Right ventricle myocardium inferior (tissue), 1 donor: ENCODE data around the gene CPSF7. TPM values are rescaled to one million over a fixed set of nuclear protein-coding genes. Genes with fewer than 3 reads are reported as not detected.
"Not testable (repeated sequence)": the region's sequence is repeated elsewhere in the genome, so short reads cannot be mapped to it uniquely, and the experiment has no call there.

ENCODE experiments used
- ATAC-seq: fragments of 200-7000 bp; cut with Tn5 transposase; one replicate; pipeline ENCODE4 v1.9.1; 2020; ENCODE audit warnings: mild to moderate bottlenecking, moderate library complexity
- DNase-seq: peaks from one replicate; pipeline ENCODE4 v3.0.0; 2021; ENCODE audit errors: missing footprints
- intact Hi-C: fragments of 100-400 bp; cut with DNase I; formaldehyde crosslinking; loops from one replicate; pipeline ENCODE4 v1.11.0; 2022
- total RNA-seq: library from RNA; stranded (reverse); fragmentation: NEBNext Ultra II Directional; extraction: Animal tissue kit (Norgen Biotek cat#: 25700); gene quantifications from one replicate; pipeline ENCODE4 v1.2.1, GENCODE V29; 2021
- donor health status: DM: no; HTN: yes; CAD: no; lungs with severe emphysema.

The CPSF7 gene
- total RNA-seq, 1 donor from 2014 or later, result 36.5 TPM

DNA sequence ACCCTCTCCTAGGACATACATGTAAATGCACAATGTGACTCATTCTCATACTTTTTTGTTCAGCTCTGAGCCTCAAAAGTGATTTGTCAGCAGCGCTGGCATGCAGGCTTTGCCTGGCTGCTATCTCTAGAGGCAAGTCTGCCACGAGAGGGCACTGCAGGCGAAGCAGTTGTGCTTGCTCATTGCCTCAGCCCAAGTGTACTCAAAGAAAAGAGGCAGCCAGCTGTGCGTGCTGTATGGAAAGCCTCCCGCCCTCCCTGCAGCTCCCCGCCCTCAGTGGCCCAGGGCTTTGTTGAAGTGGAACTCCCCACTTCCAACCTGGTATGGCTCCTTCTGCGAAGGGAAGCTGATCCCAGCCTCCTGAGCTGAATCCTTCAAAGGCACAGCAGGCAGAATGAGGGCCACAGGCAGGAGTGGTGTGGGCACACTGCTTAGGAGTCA lies 16.5 kb upstream of the CPSF7 start:
- ATAC-seq, result peak; percentile 86
- intact Hi-C loops, result loop anchor here (2.0 kb wide), 2 partner anchors 71 to 135 kb away; partner anchors contain the start of gene SYT7
- peak; percentile 94 for DNase-seq

DNA sequence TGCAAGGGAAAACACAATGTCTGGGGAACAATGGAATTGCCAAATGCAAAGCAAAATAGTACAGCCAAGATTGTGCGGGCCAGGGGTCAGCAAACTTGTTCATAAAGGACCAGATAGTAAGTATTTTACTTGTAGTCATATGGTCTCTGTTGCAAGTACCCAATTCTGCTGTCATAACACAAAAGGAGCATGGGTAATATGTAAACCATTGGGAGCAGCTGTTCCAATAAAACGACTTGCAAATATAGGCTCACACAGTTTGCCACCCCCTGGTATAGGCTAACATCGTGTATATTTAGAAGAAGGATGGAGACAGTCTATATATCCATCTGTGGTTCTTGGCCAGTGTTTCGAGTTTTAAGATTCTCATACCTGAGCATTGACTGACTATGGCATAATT lies 15.7 kb upstream of the CPSF7 start:
- ATAC-seq, result no peak
- intact Hi-C loops, result no loop called here
- DNase-seq, result no peak

DNA sequence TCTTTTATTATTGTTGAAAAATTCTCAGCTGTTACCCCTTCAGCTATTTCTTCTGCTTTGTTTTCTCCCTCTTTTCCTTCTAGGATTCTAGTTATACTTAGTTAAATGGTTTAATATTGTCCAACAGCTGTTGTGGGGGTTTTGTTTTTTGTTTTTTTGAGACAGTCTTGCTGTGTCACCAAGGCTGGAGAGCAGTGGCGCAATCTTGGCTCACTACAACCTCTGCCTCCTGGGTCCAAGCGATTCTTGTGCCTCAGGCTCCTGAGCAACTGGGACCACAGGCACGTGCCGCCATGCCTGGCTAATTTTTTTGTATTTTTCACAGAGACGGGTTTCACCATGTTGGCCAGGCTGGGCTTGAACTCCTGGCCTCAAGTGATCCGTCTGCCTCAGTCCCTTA lies 12.8 kb upstream of the CPSF7 start:
- ATAC-seq (no peak), DNase-seq (no peak)
- intact Hi-C loops, result no loop called here

DNA sequence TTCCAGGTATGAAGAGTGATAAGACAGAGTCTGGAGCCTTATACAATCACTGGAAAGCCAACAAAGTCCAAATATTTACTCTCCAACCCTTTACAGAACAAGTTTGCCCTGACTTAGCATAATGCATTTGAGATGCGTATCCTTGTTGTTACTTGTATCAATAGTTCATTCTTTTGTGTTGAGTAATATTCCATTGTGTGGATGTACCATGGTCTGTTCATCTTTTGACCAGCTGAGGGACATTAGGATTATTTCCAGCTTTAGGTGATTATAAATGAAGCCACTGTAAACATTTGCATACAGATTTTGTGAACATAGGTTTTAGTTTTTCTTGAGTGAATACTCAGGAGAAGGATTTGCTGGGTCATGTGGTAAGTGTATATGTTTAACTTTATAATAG lies 9.8 kb upstream of the CPSF7 start:
- no peak for DNase-seq
- intact Hi-C loops, result no loop called here
- ATAC-seq, result no peak

DNA sequence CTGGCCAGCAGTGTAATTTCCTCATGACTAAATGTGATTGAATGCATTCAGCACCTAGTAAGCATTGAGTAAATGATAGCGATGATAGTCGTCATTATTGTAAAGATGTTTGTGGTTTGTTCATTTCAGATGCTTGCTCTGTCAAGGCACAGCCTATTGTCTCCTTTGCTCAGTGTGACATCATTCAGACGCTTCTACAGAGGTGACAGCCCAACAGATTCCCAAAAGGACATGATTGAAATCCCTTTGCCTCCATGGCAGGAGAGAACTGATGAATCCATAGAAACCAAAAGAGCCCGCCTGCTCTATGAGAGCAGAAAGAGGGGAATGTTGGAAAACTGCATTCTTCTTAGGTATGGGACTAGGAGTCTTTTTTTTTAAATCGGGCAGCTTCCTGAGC lies 7.7 kb upstream of the CPSF7 start:
- DNase-seq (no peak), ATAC-seq (no peak)
- intact Hi-C loops, result no loop called here

DNA sequence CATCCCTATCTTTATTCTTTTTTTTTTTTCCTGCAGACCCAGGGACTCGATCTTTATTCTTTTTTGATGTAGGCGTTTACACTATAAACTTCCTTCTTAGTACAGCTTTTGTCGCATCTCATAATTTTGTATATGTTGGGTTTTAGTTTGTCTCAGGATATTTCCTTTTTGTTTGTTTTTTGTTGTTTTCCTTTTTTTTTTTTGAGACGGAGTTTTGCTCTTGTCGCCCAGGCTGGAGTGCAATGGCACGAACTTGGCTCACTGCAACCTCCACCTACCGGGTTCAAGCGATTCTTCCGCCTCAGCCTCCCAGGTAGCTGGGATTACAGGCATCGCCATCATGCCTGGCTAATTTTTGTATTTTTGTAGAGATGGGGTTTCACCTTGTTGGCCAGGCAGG lies 1.1 kb upstream of the CPSF7 start:
- intact Hi-C loops, result loop anchor here (5.0 kb wide), 1 partner anchor 99 kb away; the partner anchor contains the start of genes DDB1 and TKFC
- DNase-seq, ATAC-seq: not testable (repeated sequence)

DNA sequence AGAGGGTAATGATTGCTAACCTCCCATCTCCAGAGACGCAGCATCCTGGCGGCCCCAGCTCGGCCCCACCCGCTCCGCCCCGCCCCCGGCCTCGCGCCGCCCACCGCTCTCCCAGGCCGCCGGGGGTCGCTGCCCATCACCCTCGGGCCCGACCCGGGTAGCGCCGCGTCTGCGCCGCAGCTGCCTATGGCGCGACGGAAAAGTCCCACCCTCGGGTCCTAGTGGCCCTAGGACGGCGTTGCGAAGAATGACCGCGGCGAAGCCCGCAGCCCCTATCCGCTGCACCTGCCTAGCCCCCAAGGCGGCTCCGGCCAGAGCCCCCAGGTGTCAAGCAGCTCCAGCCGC lies 457 bp downstream of the CPSF7 start:
- peak; percentile 76 for DNase-seq
- peak; percentile 70 for ATAC-seq
- intact Hi-C loops, result no loop called here

DNA sequence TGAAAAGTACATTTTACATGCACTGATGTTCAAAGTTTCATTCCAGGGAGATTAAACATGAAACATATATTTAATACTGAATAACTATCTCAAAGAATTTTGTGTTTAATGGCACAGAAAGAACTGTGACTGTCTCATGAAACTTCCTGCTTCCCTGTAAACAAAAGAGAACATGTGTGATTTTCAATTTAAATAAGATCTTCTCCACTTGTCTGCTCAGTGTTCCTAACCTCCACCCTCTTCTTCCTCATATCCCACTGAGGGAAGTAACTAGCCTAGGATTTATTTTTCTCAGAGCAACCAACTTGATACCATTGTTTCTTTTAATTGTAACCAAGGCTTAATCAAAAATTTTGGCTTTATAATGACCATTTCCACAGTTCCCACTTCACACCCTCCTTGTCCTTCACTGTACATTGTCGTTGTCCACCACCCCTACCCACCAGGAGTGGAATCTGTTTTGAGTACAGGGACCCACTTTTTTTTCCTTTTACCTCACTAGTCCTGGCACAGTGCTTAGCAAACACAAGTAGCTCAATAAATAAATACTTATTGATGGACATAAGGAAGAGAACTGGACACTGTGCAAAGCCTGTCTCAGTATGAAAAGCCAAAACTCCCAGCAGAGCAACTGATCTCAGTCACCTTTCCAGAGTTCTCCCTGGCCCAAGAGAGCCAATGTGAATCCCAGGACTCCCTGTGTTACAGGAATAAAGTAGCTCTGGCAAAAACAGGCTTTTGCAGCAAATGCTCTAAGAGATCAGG lies 4.2 kb downstream of the CPSF7 start:
- intact Hi-C loops, result no loop called here
- no peak for DNase-seq
- ATAC-seq, result no peak

DNA sequence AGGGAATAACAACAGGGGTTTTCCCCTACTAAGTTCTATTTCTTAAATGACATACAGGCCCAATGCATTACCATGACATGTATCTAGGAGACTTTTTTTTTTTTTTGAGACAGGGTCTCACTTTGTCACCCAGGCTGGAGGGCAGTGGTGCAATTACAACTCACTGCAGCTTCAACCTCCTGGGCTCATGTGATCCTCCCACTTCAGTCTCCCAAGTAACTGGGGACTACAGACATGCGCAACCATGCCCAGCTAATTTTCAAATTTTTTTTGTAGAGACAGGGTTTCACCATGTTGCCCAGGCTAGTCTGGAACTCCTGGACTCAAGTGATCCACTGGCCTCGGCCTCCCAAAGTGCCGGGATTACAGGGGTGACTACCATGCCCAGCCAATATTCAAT lies 7.5 kb downstream of the CPSF7 start:
- intact Hi-C loops, result no loop called here
- DNase-seq (no peak), ATAC-seq (no peak)

DNA sequence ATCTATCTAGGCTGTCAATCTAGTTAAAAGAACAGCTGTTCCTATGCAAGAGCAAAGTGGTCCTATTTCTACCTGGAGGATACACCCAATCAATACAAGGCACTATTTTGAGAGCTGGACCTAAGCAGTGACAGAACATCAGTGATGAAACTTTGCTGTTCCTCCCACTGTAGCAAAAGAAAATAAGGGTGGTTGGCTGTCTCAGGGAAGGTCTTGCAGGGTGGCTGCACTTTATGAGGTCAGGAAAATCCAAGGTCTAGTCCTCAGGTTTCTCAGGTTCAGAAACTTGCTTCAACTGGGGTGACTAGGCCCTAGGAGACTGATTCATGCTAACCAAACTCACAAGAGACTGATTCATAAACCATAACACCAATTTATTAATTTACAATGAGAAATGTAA lies 11.6 kb downstream of the CPSF7 start:
- intact Hi-C loops, result no loop called here
- ATAC-seq (no peak), DNase-seq (no peak)

DNA sequence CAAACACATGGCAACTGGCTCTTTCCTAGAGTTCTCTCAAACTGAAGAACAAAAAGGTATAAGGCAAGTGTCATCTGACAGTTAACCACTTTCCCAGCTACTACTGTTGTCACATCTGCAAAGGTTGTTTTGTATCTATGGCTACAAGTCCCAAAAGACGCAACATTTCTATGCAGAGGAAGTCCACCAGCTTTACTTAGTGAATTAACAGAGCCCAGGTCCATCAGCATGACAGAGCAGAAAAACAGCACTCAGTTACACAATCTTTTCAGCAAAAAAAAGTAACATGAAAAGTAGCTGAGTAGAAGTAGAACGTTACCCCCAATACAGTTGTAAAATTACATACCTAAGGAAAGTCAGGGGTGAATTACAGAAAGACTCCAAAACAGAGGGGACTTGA lies 12.1 kb downstream of the CPSF7 start:
- intact Hi-C loops, result no loop called here
- ATAC-seq (peak; percentile 40), DNase-seq (no peak)

DNA sequence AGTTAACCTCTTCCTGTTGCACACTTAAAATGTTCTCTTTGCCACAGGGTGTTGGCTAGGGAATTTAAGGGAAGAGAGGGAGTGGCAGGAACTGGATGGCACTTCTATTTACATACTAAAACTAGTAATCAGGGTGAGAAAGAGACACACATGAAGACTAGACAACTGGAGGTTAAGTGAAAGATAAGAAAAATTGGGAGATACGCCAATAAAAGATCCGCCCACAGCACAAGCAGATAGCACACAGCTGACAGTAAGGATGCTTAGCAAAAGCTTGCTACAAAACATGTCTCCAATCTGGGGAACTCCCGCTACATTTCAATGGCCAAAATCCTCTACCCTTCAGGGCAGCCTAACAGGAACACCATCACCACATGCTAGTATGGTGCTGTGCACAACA lies 12.8 kb downstream of the CPSF7 start:
- no peak for ATAC-seq
- DNase-seq, result no peak
- intact Hi-C loops, result no loop called here

DNA sequence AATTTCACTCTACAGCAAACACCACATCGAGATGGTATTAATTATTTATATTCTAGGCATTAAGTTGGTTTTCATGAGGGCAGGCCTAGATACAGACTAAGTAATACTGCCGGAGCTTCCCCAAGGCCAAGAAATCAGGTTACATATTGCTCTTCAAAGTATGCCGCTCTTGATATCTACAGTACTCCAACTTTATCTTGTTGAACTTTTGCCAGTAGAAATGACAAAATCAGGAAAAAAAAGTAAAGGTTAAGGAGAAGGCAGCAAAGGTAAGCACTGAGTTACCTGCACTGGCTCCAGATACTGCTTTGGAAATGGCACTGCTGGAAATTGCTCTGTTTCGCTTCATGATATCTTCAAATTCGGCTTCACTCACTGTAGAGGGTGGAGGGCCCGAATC lies 14.4 kb downstream of the CPSF7 start:
- no peak for DNase-seq
- no peak for ATAC-seq
- intact Hi-C loops, result no loop called here

DNA sequence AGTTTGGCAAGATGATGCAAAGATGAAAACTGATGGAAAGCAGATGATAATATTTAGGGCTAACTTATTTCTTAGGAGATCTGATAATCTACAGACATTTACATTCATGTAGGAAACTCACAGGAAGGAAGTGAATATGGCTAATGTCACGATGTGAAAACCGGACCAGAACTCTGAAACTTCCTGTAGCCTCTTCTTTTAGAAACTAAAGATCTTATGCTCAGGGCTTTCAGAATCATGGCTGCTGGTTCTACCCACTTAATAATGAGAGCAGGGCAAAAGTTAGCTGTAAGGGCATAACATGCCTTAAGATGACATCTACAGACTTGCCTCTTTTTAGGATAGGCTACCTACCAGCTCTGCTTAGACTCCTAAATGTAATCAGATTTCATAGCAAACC lies 15.2 kb downstream of the CPSF7 start:
- no peak for ATAC-seq
- DNase-seq, result no peak
- intact Hi-C loops, result no loop called here

DNA sequence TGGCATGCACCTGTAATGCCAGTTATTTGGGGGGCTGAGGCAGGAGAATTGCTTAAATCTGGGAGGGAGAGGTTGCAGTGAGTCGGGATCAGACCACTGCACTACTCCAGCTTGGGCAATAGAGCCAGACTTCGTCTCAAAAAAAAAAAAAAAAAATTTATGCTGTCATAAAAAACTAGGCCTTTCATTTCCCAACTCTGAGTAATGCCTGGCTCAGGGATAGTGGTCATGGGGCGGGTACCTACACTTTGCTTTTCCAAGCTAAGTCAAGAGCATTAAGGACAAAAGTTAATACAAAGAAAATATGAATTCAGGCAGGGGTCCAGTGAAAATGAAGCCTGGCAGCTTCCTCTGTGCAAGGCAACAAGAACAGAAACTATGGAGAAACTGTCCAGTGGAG lies 16.3 kb downstream of the CPSF7 start:
- no peak for ATAC-seq
- DNase-seq, result no peak
- intact Hi-C loops, result no loop called here

DNA sequence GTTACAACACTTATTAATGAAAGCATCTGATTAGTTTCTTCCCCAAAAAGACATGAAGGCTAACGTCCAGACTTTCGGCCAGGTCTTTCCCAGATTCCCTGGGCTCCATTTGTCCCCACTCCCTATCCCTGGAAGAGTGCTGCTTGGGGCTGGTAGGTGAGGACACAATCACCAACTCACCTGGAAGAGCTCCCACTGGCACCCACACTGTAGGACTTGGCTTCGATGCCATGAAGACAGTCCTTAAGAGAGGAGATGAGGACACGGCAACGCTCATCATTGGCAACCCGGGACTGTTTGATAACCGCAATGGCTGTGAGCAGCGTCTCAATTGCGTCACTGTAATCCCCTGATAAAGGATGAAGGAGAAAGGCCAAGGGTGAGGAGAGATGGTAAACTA lies 18.2 kb downstream of the CPSF7 start:
- no peak for DNase-seq
- ATAC-seq, result no peak
- intact Hi-C loops, result no loop called here

DNA sequence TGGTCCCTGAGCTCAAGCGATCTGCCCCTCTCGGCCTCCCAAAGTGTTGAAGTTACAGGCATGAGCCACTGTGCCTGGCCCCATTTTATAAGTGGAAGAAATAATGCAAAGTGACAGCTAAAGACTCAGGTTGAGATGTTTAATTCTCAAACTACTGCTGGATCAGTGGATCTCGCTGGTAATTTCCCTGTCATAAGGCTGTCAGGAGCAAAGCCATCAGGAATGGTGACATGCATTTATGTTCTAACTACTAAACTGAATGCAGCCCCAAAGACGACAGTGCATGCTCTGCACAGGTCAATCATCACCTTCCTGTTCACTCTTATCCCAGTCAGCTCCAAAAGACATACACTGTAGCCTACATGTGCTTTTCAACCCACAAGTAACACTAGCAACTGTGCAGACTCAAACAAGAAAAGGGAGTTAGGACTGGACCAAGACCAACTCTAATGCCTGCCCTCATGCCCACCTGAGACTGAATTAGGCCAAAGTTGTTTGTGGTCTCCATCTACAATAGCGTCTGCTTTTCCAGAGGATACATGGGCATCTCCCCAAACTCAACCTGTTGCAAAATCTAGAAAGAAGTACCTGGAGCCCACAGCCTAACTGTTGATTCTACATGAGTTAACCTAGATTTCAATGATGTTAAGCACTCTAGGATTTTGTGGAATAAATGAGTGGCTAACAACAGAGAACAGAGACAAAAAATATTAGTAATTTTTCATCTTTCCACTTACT lies 22.6 kb downstream of the CPSF7 start:
- intact Hi-C loops, result no loop called here
- ATAC-seq, result no peak
- DNase-seq, result no peak

DNA sequence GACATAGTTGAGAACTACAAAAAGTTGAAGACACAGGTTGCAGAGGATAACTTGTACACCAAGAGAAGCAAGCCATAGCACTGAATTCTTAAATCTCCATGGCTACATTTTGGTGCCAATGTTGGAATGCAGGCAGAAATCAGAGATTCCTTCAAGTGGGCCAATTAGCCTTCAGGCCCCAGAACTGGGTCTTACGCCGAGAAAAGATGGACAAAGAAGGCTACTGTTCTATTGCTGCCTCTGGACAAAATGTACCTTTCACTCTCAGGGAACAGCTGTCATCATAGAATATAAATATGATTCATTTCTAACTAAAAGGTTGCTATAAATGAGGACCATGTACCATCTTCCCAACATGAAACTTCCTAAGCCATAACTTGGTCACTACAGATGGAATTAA lies 23.7 kb downstream of the CPSF7 start:
- ATAC-seq (no peak), DNase-seq (no peak)
- intact Hi-C loops, result no loop called here

DNA sequence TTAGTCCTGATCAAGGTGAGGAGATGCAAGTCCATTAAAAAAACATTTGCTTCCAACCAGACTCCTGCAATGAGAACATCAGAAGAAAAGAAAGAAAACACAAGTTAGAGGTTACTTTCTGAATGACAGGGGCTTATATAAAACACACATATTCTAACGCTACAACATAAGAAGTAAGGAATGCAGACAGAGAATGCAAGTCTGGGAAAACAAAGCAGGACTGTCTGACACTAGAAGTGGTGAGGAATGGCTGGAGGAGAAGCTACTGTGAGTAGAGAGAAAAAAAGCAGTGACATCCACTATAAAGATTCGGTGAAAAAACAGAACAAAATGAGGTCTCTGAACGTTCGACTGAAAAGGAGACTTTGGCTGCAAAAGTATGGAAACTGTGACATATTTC lies 25.1 kb downstream of the CPSF7 start:
- ATAC-seq, result no peak
- intact Hi-C loops, result no loop called here
- no peak for DNase-seq

DNA sequence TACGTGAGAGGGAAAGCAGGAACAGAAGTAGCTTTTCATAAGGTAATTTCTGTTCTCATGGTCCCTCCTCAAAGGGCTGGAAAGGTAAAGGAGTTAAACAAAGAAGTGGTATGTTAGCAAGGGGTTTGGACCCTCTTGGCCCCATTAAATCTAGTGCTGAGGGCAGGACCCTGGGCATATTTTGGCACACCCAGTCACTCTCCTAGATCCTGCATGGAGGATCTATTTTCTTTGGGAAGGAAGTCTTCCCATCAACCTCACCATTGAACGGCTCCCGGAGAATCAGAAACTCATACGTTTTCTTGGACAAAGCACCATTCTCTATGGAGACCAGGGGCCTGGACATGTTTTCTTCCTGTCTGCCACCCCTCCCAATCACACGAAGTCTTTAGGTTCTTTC lies 25.7 kb downstream of the CPSF7 start:
- intact Hi-C loops, result no loop called here
- DNase-seq (no peak), ATAC-seq (no peak)

DNA sequence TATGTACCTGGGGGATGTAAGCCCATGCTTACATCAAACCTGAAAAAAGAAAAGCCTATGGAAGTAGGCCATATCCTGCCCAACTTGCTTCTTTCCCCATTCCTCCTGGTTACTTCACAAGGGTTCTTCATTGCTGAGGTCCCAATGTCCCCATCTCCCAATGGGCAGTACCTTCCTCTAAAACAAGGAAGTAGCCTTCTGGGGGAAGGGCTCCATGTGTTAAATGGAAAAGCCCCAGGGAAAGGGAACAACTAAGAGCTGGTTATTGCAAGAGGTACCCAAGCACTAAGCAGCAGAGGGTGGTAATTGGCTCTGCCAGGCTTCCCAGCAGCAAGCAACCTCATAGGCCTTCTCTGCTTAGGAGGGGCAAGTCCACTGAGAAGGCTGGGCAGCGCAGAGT lies 26.1 kb downstream of the CPSF7 start:
- intact Hi-C loops, result no loop called here
- DNase-seq (no peak), ATAC-seq (no peak)
